HG03060 (cell line): Measurements from ENCODE around the gene MTARC1.

Experiments used
- ATAC-seq: cut with Tn5 transposase; IDR thresholded peaks from one replicate; pipeline ENCODE4 v1.9.1; 2021; ENCODE audit warnings: low read depth, moderate number of reproducible peaks; ENCODE audit not compliant: unreplicated experiment

The MTARC1 gene

DNA sequence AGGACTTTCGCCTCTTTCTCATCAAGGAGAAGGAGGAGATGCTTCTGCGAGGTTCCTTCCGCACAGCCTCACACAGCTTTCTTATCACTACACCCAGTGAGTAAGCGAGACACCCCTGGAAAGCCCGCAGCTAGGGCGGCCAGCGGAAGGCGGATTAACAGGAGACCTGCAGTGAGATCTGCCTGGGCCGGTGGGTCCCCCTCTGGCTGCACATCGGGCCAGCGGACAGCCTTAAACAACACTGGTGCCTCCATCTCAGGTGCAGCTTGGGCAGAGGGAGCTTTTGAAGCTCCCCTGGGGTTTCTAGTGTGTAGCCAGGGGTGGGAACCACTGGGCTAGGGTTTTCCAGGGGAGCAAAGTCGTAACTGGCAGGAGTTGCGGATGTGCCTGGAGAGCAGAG is 17.5 kb upstream of the MTARC1 start:
- ATAC-seq, result no peak

DNA sequence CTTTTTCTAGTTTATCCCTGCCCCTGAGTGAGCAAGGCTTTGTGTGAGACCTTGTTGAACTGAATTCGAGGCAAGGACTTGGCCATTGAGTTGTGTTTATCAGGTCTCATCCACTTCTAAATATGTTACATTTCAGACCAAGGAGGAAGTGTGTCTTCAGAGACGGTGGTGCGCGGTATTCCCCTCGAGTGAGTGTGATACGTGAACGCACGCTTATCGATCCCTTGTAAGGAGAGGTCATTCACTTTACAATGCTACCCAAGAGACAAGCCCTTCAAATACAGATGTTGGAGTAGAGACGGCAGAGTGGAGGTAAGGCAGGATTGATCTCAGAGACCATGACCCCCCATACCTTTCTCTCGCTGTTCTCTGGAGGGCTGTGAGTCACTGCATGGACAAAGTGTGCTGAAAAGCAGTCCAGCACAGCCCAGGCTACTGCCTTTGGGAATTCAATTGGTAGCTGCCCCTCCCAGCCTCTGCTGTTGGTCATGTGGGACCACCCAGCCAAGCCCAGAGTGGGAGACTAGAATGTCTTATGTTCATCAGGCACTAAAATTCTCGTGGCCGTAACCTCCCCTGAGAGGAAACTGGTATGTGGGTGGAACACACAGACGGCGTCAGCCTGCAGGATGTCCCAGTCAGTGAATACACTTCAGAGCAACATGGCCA is 16.3 kb upstream of the MTARC1 start:
- ATAC-seq, result peak; percentile 38

DNA sequence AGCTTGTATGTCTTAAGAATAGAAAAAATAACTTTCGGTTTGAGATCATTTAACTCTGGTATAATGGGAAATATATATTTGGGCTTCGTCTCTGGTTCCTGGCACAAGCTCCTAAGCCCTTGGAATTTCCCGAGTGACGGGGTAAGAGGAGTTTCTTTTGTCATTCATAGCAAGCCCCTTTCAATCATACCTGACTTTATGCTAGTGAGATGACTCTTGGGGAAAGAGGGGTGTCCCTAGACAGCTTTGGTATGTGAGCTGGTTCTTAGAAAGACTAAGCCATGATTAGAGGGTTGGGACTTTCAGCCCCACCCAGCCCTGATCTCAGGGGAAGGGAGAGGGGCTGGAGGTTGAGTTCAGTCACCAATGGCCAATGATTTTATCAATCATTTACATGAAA is 13.9 kb upstream of the MTARC1 start:
- no peak for ATAC-seq

- ATAC-seq, result no peak
Measured at GRCh38 chr1:220775240-220775853, 11.4 kb upstream of the MTARC1 start.

DNA sequence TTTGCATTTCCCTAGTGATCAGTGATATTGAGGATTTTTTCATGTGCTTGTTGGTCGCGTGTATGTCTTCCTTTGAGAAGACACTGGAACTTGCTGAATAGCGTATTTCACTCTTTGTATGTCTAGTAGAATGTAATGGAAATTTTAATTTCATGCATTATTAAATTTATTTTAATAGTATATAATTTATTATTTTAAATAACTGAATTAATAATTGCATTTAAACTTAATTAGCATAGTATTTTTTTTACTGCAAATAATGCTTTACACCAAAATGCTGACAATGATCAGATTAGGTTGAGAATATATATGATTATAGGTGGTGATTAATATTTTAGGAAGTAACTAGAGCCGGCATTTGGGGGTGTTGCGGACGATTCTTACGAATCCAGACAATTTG is 10.5 kb upstream of the MTARC1 start:
- no peak for ATAC-seq

DNA sequence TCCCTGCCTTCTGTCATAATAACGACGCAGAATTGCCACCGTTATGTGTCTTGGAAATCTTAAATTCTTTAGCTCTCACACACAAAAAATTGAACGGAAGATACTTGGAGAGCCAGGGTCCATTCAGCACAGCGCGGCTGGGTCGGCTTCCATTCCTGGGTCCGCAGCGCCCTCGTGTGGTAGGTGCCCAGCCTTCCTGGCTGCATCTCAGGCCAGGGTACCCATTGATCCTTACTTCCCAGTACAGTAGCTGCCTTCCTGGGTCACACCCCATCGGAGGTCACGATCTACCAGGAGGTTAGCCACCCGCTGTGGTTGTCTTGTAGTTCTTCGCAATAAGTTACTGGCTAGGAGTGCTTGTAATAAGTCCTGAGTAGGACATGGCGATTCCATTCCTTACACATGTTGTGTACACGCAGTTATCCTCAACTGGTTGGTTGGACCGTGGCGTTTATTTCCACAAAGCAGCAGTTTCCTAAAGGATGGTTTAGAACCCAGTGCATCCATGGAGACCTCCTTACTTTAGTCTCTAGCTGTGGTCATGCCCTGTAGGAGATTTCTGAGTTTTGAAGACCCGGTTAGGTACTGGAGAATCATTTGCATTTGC is 9.9 kb upstream of the MTARC1 start:
- ATAC-seq, result peak; percentile 58

DNA sequence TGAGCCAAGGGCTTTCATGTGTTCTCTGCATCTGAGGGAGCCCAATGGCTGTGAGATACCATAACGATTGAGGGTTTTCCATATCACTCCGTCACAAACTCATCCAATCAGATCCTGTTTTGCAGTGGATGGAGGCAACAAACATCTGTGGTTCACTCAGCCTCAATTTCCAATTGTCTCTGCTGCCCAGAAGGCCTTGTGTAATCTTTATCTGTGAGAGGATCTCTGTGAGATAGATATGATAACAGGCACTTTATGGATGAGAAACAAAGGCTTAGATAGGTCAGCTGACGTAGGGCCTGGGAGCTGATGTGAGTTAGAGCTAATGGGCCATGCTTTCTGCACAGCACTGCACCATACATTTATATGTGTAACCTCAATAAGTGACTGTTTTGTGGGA is 3.3 kb upstream of the MTARC1 start:
- no peak for ATAC-seq

DNA sequence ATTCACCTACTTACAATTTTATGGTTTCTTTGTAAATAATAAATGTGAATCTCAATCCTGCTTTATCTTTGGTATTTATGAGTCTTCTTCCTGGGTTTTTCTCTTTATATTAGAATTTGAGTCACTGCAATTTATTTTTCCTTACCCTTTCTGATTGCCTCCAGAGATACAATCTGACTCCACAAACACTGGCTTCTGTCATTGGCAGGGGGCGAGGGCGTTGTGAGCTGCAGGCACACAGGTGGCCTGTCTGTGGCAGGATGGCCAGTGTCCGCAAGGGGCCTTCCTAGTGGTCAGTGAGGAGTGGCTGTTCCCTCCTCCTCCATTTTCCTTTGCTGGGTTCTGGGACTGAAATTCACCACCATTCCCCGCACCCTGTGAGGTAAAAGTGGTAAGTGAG is 2.0 kb upstream of the MTARC1 start:
- ATAC-seq, result no peak

DNA sequence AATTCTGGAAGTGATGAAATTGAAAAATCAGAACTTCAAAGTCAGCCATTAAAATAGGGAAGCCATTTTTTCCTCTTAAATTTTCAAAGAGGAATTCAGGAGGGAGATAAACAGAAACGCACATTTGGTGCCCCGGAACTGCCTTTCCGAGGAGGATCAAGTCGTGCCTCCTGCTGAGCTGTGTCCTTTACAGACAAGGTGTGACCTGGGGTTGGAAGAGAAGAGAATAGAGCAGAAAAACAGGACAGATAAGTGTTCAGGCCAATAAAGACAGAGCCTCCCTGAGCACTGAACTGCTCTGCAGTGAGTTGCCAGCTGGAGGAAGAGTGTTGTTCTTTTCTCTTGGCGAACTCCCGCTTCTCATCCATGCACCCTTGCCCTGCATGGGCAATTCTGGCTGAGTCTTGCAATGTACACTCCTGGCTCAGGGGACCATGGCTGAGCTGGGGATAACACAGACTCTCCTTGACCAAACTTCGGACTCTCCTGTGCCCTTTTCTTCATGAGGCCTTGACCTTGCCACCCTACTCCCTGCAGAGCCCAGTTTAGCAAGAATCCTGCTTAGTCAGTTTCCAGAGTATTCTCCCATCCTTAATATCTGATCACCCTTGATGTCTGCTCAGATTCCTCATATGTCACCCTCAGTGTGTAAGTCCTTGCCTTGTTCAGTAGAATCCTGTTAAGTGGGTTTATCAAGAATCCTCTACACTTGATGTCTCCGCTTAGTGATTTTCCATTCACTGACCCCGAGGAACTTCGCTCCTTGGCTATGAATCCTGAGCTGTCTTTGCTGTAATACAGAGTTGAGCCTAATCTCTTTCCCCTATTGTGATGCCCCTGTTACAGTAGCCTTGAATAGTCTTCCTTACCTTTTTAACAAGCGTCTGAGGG is 1.3 kb upstream of the MTARC1 start:
- ATAC-seq, result no peak

DNA sequence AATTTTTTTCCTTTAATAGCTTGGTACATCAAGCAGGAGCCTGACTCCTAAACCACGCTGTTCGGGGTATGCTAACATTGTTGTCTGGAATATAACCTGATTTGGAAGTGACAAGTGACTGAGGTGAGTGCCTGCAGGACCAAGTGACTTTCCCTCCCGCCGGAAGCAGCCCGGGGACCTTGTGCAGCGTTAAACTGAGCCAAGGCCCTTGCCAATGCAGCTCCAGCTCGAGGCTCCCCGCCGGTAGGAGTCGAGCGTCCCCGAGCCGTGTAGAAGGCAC is 716 bp upstream of the MTARC1 start:
- no peak for ATAC-seq

- no peak for ATAC-seq
Measured at GRCh38 chr1:220787069-220787619, 431 bp downstream of the MTARC1 start.

DNA sequence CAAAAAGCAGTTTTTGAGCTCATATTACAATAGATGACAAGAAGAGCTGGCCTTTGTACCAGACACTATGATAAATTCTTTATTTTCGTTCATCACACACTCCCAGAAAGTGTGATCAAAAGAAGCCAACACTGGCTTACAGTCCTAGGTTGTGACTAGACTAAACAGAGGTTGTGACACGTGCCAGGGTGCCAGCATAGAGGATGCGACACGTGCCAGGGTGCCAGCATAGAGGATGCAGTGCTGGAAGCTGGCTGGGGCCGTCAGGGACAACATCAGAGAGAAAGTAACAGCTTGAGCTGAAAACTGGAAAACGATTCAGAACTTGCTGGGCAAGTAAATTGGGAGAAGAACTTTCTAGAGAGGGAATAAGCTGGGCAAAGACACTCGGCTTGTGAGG is 2.2 kb downstream of the MTARC1 start:
- no peak for ATAC-seq

GRCh38 chr1:220789532-220790147 is 2.9 kb downstream of the MTARC1 start:
- no peak for ATAC-seq

- ATAC-seq, result no peak
Measured at GRCh38 chr1:220791285-220791684, 4.6 kb downstream of the MTARC1 start.

GRCh38 chr1:220791956-220792355 is 5.2 kb downstream of the MTARC1 start:
- ATAC-seq, result no peak

GRCh38 chr1:220796530-220796929 is 9.8 kb downstream of the MTARC1 start:
- ATAC-seq, result no peak

- no peak for ATAC-seq
Measured at GRCh38 chr1:220797044-220797443, 10.3 kb downstream of the MTARC1 start.

DNA sequence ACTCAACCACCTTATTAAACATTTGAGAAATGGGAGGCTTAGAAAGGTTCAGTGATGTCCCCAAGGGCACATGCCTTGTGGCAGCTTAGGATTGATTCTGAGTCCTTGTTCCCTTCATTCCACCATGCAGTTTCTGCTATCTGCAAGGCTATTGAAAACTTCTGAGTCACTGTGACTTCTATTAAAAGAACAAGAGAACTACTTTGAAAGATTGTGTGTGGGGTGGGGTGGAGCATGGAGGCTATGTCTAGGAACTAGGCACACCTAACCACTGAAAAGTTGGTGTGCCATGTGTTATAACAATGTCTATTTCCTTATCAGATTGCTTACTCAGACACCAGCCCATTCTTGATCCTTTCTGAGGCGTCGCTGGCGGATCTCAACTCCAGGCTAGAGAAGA is 10.8 kb downstream of the MTARC1 start:
- ATAC-seq, result no peak

- ATAC-seq, result no peak
Measured at GRCh38 chr1:220798338-220798737, 11.6 kb downstream of the MTARC1 start.

GRCh38 chr1:220800262-220800661 is 13.5 kb downstream of the MTARC1 start:
- no peak for ATAC-seq
